ENCODE measurements around the gene FBXL16. TPM values are rescaled to one million over a fixed set of nuclear protein-coding genes. Genes with fewer than 3 reads are reported as not detected.

FBXL16 gene
- total and polyA plus RNA-seq, 8 donors, result 0.60 to 17.7 (median 2.3) TPM

DNA sequence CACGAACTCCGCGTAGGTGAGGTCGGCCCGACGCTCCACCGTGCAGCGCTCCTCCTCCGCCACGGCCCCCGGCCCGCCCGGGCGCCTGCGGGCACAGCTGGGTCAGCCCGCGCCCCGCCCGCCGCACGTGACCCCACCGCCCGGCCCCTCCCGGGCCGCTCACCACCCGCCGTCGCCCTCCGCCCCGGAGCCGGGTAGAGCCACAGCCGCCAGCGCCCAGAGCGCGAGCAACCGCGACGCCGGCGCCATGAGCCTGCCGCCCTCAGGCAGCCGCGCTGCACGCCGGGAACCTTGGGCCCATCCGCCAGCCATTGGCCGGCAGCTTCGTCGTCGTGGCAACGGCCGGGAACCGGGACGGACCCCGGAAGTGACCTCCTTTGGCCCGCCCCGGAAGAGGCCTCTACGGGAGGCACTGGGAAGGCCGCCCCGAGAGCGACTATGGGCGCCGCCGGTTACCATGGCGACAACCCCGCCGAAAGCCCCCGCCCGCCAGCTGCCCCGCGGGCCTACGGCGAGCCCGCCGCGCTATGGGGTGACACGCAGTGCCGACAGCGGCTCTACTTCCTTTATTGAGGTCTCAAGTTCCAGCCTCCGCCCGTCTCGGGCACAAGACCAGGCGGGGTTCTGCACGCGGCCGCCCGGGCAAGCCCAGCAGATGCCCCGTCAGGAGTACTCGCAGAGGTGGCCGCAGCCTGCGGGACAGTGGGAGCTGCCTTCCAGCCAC lies 21.4 kb downstream of the FBXL16 start, which contains the start of gene JMJD8:
Gene JMJD8, minus strand, starts transcription at position 264 of the 724 bp plus-strand sequence. Its CDS starts 15 bp downstream, at position 249.
- WGBS, 2 donors, result 0 to 1% methylated on average over 55 to 91 of the region's 91 CpGs
- DNase-seq (peak; percentile 97 to 98 (median 98)), FAIRE-seq (no peak), ATAC-seq (peak; percentile 70 to 80 (median 74))
- intact Hi-C loops (cut with DNase I), result no loop called here
- Histone ChIP-seq H3K27me3 (no peaks in the 10 kb centered on the region), H3K4me3 (peak within 1 kb of the TSS; percentile 52 to 80 (median 72)), H3K36me3 (peaks cover 0 to 14% (median 13%) of the 10 kb centered on the region in 3 donors), H3K4me1 (peaks cover 9 to 32% (median 28%) of the 10 kb centered on the region in 3 donors), H3K27ac (peak within 1 kb of the TSS; percentile 54 to 81 (median 74)), H3K9me3 (no peaks in the 10 kb centered on the region)
- no peak for TF ChIP-seq CTCF (IDR thresholded peaks at IDR 0.05)

GRCh38 chr16:683396-684070 lies 22.1 kb downstream of the FBXL16 start:
- TF ChIP-seq CTCF (IDR thresholded peaks at IDR 0.05), result no peak
- Histone ChIP-seq H3K27me3 (no peaks in the 10 kb centered on the region), H3K4me1 (peaks cover 9 to 29% (median 24%) of the 10 kb centered on the region in 3 donors), H3K9me3 (no peaks in the 10 kb centered on the region), H3K27ac (peak overlapping the region in 3 of 4 donors; percentile 41 to 80 (median 54)), H3K36me3 (peaks cover 0 to 14% (median 13%) of the 10 kb centered on the region in 3 donors), H3K4me3 (peak overlapping the region; percentile 52 to 80 (median 72))
- DNase-seq (peak in 2 of 6 donors; percentile 32 to 86), ATAC-seq (no peak), FAIRE-seq (no peak)
- intact Hi-C loops (cut with DNase I), result no loop called here
- WGBS, 2 donors, result 9 to 12% methylated on average over 39 to 57 of the region's 57 CpGs

DNA sequence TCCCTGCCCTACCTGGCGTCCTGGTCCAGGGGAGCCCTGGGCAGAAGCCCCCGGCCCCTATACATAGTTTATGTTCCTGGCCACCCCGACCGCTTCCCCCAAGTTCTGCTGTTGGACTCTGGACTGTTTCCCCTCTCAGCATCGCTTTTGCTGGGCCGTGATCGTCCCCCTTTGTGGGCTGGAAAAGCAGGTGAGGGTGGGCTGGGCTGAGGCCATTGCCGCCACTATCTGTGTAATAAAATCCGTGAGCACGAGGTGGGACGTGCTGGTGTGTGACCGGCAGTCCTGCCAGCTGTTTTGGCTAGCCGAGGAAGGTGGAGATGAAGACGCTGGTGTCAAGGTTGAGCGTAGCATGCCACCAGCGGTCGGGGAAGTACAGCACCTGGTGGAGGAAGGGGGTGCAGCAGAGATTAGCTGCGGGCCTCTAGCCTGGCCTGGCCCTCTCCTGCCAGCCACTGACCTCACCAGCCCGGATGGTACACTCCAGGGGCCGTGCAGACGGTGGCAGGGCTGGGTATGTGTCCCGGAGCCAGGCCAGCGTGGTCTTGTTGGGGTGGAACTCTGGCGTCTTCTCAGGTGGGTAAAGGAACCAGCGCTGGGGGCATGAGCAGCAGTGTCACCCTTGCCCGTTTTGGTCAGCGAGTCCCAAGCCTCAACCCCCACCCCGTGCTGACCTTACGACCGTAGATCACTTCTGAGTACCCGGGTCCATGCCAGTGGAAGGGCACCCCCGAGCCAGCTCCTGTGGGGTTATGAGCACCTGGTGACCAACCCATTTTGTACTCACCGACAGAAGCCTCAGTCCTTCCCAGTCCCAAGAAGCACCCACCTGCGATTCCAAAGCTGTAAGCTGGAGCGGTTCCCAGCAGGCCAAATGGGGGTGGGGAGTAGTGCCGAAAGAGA lies 22.9 kb downstream of the FBXL16 start:
- TF ChIP-seq CTCF (IDR thresholded peaks at IDR 0.05), result no peak
- 59 to 61% methylated on average over 36 of the region's 36 CpGs for WGBS, 2 donors
- intact Hi-C loops (cut with DNase I), result no loop called here
- Histone ChIP-seq H3K9me3 (no peaks in the 10 kb centered on the region), H3K4me1 (peaks cover 9 to 29% (median 24%) of the 10 kb centered on the region in 3 donors), H3K36me3 (peaks cover 0 to 14% (median 13%) of the 10 kb centered on the region in 3 donors), H3K27me3 (no peaks in the 10 kb centered on the region), H3K4me3 (peak overlapping the region in 2 of 4 donors; percentile 64 to 80), H3K27ac (no peak overlapping the region)
- ATAC-seq, result no peak
- FAIRE-seq, result no peak
- DNase-seq, result peak in 2 of 6 donors; percentile 52 to 82

DNA sequence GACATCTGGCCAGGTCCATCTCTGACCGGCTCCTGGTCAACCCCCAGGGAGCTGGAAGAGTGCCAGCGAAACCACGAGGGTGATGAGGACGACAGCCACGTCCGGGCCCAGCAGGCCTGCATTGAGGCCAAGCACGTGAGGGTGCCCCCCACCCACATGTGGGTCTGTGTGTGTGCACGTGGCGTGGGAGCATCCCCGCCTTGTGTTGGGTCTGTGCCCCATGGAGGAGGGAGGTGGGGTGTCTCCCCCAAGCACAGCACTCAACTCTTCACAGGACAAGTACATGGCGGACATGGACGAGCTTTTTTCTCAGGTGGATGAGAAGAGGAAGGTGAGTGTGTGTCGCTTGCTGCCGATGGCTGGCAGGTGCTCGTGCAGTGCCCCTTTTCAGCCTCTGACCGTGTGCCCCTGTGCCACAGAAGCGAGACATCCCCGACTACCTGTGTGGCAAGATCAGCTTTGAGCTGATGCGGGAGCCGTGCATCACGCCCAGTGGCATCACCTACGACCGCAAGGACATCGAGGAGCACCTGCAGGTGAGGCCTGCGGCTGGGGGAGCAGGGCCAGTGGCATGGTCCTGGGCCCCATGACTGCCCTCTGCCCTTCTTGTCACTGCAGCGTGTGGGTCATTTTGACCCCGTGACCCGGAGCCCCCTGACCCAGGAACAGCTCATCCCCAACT lies 23.7 kb downstream of the FBXL16 start:
- FAIRE-seq, result no peak
- peak in 3 of 6 donors; percentile 61 to 87 (median 79) for DNase-seq
- intact Hi-C loops (cut with DNase I), result no loop called here
- Histone ChIP-seq H3K4me1 (peaks cover 9 to 29% (median 24%) of the 10 kb centered on the region in 3 donors), H3K27ac (no peak overlapping the region), H3K9me3 (no peaks in the 10 kb centered on the region), H3K36me3 (peaks cover 0 to 14% (median 13%) of the 10 kb centered on the region in 3 donors), H3K27me3 (no peaks in the 10 kb centered on the region), H3K4me3 (peak overlapping the region in 2 of 4 donors; percentile 74 to 75)
- no peak for ATAC-seq
- 71 to 79% methylated on average over 28 of the region's 28 CpGs for WGBS, 2 donors
- TF ChIP-seq CTCF (IDR thresholded peaks at IDR 0.05), result no peak
